Neural cell (in vitro differentiated cells): ENCODE measurements around the gene PES1.

Source experiments
- MXI1 ChIP-seq: fragments of 450-650 bp; conservative IDR thresholded peaks from 2 replicates; pipeline ENCODE4 v1.6.1; 2014; ENCODE audit warnings: antibody characterized with exemption, mild to moderate bottlenecking; ENCODE audit not compliant: poor library complexity, severe bottlenecking
- TF ChIP-seq, protein P1 (sequence below): fragments of 450-650 bp; IDR thresholded peaks from 2 replicates; pipeline ENCODE4 v1.5.1; 2014; ENCODE audit warnings: antibody characterized with exemption, mild to moderate bottlenecking, moderate library complexity; ENCODE audit not compliant: poor library complexity, severe bottlenecking

DNA sequence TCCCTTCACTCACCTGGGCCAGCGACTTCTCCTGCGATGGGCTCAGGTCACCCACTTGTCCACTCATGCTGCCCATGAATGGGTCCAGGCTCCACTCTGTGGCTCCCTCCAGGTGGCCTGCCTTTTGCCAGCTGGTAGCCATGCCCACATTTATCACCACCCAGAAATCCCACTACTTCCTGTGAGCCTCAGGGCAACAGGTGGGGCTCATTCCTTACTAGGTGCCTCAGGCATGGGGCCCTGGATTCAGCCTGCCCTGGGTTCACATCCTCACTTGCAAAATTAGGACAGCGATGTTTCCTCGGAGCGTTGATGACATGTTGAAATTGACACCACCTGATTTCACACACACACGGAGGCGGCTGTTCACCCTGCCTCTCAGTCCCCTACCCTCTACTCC, 45.1 kb downstream of the PES1 start, which contains the start of gene SEC14L6:
- TF ChIP-seq, protein P1, sequence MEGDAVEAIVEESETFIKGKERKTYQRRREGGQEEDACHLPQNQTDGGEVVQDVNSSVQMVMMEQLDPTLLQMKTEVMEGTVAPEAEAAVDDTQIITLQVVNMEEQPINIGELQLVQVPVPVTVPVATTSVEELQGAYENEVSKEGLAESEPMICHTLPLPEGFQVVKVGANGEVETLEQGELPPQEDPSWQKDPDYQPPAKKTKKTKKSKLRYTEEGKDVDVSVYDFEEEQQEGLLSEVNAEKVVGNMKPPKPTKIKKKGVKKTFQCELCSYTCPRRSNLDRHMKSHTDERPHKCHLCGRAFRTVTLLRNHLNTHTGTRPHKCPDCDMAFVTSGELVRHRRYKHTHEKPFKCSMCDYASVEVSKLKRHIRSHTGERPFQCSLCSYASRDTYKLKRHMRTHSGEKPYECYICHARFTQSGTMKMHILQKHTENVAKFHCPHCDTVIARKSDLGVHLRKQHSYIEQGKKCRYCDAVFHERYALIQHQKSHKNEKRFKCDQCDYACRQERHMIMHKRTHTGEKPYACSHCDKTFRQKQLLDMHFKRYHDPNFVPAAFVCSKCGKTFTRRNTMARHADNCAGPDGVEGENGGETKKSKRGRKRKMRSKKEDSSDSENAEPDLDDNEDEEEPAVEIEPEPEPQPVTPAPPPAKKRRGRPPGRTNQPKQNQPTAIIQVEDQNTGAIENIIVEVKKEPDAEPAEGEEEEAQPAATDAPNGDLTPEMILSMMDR: no peak
- no peak for TF ChIP-seq MXI1
